C4-2B (cell line): Measurements from ENCODE around the gene OBP2A.

Experiments
- ZFX ChIP-seq: fragments of 450-650 bp; IDR thresholded peaks from 2 replicates; pipeline ENCODE4 v1.6.1; 2017
- TF ChIP-seq, protein P1 (sequence below): fragments of 450-650 bp; conservative IDR thresholded peaks from 2 replicates; pipeline ENCODE4 v1.5.1; 2017; ENCODE audit warnings: mild to moderate bottlenecking

GRCh38 chr9:135552021-135552697, 6.2 kb downstream of the OBP2A start:
- TF ChIP-seq, protein P1, sequence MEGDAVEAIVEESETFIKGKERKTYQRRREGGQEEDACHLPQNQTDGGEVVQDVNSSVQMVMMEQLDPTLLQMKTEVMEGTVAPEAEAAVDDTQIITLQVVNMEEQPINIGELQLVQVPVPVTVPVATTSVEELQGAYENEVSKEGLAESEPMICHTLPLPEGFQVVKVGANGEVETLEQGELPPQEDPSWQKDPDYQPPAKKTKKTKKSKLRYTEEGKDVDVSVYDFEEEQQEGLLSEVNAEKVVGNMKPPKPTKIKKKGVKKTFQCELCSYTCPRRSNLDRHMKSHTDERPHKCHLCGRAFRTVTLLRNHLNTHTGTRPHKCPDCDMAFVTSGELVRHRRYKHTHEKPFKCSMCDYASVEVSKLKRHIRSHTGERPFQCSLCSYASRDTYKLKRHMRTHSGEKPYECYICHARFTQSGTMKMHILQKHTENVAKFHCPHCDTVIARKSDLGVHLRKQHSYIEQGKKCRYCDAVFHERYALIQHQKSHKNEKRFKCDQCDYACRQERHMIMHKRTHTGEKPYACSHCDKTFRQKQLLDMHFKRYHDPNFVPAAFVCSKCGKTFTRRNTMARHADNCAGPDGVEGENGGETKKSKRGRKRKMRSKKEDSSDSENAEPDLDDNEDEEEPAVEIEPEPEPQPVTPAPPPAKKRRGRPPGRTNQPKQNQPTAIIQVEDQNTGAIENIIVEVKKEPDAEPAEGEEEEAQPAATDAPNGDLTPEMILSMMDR = no peak
- no peak for TF ChIP-seq ZFX
